Measurements from ENCODE around the gene SEC14L5.
"Not testable (repeated sequence)": the region's sequence is repeated elsewhere in the genome, so short reads cannot be mapped to it uniquely, and the experiment has no call there.

SEC14L5 gene

DNA sequence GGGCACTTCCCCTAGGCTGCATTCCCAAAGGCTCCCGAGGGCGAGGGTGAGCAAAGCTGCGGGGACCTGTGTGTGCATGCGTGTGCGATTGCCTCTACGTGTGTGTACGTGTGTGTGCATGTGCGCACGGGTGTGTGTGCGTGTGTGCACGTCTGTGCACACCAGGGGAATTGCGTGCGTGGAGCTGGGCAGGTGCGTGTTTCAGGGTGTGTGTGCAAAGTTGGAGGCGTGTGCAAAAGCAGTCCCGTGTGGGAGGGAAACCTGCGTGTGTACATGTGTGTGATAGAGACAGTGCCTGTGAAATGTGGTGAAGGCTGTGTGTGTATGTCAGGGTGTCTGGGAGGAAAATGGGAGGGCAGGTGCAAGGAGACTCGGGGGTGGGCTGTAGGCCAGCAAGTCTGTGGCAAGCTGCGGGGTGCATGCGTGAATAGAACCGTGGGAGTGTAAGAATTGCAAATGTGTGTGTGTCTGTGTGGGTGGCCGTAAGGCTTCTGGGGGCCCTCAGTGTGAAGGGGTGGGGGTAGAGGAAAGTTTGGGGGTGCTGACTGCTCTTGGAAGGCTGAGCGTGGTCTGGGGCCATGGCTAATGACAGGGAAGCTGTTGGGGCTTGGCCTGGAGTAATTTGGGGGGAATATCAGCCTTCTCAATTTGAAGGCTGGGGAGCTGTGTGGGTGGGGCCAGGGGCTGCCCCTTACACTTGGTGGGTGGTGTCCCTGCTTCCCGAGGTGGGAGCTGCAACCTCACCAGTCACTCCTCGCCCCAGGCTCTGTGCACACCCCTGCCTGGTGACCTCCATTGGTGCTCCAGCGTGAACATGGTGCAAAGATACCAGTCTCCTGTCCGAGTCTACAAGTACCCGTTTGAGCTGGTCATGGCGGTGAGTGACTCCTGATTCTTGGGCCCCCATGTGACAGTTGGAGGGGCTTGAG is 644 bp downstream of the SEC14L5 start:
- DNase-seq: no peak

DNA sequence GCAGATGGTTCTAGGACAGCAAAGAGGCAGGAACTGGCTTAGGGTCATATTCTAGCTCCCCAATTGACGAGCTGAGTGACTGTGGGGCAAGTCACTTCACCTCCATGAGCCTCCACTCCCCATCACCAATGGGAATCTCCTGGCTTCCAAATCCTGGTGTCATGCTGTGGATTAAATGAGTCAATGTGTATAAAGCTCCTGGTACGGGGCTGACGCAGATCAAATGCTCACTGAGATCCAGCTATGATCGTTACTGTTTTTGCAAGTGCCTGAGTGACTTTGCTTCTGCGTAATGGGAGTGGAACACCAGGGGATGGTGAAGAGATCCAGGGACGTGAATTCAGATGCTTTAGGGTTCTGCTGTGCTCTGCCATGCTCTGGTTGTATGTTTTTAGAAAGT is 2.4 kb downstream of the SEC14L5 start:
- DNase-seq: no peak

DNA sequence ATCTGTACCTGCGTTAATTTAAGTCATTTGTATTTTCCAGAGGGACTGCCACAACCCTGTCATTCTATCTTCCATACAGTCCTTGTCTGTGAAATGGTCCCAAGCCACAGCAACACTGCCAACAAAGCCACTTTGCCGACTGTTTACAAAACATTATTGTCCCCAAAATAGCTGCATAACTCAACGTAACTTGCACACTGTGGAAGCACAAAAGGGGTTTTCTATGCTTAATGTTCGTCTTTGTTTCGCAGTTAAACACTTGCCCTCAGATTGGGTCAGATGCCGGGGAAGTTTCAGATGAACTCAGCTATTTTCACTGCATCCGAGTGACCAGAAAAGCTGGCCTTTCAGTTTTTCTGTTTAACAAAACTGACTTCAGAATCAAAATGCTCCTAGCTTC is 4.6 kb downstream of the SEC14L5 start:
- no peak for DNase-seq

DNA sequence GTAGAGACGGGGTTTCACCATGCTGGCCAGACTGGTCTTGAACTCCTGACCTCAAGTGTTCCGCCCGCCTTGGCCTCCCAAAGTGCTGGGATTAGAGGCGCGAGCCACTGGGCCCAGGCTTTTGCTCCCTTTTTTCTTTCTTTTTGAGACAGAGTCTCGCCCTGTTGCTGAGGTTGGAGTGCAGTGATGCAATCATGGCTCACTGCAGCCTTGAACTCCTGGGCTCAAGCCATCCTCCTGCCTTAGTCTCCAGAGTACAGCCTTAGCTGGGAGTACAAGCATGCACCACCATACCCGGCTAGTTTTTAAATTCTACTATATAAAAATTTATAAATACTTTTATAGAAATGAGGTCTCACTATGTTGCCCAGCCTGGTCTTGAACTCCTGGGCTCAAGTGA is 5.4 kb downstream of the SEC14L5 start:
- DNase-seq: not testable (repeated sequence)

DNA sequence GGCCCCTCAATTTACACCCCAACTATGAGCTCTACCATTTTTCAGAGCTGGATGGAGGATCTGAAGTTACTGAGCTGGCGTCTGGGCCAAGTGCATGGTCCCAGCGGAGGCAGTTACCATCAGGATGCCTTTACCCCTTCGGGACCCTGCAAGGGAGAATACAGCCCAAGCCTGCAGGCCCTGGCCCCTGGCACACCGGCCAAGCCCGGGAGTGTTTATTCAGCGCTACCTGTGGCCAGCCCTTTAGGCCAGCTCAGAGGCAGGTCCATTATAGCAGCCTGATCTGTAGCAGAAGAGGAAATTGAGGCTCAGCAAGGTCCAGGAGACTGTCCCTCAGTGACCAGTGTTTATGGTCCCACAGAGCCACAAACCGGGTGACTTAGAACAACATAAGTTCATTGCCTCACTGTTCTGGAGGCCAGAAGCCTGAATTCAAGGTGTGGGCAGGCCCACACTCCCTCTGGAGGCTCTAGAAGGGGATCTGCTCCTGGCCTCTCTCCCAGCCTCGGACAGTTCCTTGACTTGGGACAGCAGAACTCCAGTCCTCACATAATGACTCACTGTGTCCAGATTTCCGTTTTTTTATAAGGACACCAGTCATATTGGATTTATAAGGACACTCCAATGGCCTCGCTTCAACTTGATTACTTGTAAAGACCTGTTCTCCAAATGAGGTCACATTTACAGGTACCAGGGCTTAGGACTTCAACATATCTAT is 8.8 kb downstream of the SEC14L5 start:
- DNase-seq: no peak

DNA sequence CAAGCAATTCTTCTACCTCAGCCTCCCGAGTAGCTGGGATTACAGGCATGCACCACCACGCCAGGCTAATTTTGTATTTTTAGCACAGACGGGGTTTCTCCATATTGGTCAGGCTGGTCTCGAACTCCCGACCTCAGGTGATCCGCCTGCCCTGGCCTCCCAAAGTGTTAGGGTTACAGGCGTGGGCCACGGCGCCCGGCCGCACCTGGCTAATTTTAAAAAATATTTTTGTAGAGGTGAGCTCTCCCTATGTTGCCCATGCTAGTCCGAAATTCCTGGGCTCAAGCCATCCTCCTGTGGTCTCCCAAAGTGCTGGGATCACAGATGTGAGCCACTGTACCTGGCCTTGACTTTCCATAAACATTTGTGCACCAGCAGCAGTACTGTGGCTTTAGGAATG is 10.1 kb downstream of the SEC14L5 start:
- not testable (repeated sequence) for DNase-seq

DNA sequence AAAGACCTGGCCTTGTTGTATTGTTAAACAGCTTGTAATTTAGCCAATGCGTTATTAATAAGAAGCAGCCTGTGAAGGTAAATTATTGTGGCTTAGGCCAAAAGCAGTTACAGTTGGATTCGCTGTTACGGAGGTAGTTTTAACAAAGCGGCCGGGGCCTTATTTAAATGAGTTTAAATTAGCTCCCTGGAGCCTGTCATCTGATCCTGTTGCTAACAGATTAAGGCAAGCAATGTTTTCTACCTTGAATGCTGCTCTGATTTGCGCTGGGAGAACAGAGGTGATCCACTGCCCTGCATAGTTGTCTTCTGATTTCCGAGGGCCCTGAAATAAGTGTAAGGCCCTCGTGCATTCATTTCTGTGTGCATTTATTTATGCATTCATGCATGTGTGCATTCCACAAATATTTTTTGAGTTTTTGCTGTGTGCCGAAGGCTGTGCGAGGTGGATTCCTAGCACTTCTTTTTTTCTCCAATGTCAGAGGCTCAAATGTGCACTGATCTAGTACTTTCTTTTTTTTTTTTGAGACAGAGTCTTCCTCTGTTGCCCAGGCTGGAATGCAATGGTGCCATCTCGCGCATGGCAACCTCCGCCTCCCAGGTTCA is 10.9 kb downstream of the SEC14L5 start:
- no peak for DNase-seq

DNA sequence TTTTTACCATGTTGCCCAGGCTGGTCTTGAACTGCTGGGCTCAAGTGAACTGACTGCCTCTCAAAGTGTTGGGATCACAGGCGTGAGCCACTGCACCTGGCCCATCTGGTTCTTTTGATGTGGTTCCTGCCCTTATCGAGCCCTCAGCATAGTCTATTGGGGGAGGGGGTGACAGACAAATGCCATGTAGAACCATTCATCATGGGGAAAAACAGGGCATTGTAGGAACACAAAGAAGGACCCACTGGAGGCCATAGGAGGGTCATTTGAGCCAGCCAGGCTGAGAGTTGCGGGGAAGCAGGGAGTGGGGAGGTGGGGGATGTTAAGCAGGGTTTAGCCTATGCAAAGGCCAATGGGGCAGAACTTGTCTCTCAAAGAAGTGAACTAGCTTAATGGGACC is 11.9 kb downstream of the SEC14L5 start:
- DNase-seq: no peak

DNA sequence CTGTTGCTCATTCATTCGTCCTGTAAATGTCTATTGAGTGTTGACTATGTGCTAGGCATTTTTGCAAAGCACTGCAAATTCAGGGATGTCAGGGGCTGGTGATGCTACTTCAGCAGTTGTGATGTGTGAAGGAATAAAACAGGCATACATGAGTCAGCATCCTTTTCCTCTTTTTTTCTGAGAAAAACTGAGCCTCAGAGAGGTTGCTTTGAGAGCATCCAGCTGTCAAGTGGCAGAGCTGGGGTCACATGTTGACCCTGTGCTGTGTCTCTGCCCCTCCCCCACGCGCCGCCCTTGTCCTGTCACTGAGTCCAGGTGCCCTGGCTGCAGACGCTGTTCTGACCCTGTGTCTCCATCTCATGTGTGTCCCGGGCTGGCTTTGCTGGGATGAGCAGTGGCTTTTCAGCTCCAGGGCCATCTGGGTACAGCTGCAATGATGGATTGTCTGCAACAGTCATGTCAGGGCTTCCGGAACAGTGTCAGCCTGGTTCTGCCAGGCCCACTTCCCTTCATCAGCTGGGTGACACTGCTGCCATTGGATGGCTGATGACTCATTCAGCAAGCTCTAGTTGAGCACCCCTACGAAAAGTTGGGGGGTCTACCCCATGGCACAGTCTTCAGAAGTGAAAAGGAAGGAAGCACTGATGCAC is 14.9 kb downstream of the SEC14L5 start:
- DNase-seq: no peak

DNA sequence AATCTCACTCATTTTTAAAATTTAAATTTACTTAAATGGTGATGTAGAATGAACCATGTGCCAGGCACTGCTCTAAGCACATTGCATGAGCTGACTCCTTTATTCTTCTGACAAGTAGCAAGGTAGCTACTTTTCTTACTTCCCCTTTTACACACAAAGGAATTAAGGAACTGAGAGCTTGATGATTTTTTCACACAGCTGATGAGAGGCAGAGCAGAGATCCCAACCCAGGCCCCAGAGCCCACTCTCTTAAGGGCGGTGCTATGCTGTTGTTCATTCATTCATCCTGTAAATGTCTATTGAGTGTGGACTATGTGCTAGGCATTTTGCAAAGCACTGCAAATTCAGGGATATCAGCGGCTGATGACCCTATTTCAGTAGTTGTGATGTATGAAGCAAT is 17.9 kb downstream of the SEC14L5 start:
- DNase-seq: no peak

DNA sequence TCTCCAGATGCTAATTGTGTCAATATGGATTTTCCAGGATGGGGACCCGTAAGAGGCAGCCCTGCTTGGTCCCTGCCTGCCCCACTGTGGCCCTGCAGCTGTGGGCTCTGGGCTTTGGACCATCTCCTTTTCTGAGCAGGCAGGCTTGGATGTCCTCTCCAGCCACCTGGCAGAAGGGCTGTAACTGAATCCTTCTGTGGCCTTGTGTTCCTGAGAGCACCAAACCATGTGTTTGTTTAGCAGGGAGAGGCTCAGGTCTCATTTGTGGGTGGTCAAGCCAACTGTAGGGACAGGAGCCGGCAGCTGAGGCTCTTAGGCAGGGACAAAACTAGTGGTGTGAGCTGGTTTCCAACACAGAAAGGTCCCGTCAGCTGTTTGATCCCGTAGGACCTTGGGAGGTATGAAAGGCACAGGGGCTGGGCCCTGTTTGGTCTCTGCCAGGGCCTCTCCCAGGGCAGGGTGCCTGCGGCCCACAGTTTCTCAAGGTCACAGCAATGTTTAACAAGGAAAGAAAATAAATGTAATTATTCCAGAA is 18.5 kb downstream of the SEC14L5 start:
- no peak for DNase-seq

DNA sequence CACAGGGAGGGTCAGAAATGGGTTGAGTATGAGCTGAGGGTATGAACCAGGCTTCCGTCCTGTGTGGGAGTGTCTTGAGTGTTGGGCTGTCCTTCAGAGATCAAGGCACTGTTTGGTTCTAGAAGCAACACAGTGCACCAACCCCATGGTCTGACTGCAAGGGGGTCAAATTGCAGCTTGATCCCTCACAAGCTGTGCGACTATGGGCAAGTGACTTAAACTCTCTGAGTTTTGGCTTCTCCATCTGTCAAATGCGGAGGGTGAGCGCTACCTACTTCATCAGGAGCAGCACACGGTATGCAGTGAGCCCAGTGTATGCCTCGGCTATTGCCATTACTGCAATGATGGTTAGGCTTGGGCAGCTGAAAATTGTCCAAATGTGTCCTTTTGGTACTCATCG is 21.0 kb downstream of the SEC14L5 start:
- no peak for DNase-seq

DNA sequence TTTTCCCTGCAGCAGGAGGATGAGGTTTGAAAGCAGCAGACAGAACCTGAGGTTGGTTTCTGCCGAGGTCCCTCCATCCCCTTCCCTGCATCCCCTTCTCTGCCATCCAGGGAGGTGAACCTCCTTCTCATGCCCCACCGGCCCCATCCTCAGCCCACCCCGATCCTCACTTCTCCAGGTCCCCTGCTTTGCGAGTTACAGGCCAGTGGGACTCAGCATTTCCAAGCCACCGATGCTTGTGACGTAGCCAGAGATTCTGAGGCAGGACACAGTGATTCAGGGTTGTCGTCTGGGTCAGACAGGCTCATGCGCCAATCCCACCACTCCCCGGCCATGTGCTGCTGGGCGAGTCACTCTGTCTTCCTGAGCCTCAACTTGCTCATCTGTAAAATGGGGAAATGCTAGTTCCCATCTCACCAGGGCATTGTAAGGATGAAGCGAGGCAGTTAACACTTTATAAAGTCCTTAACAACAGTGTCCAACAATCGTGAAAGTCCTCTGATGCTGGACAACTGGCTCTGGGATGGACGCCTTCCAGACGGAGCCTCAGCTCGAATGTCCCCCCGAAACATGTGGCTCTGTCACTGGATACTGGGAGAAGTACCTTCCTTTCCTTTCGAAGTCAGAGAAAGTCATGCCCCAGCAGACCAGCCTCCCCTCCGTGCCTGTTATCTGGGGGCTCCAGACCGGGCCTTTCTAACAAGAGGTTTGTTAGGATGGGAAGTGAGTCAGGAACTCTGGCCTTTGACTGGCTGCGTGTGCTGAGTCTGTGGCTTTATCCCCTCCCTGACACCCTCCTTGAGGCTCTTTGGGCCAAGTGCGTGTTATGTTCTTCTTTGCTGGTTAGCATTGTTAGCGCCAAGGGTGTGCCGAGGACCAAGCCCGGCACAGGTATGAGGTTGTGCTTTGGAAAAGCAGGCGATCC is 21.9 kb downstream of the SEC14L5 start:
- no peak for DNase-seq

DNA sequence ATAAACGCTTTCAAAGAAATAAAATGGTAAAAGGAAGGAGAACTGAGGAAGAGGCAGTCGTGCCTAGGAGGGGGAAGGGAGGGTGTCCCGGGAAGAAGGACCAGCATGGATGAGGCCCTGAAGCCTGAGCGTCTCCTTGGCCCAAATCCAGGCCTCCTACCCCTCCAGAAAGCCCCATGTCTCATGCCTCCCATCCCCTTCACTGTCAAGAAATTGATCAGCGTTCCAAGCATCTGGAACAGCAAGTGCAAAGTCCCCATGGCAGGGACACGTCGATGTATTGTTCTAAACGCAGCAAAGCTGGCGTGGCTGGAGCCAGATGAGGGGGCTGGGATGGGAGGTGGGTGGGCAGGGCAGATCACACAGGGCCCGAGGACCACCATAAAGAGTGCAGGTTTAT is 22.6 kb downstream of the SEC14L5 start:
- no peak for DNase-seq

DNA sequence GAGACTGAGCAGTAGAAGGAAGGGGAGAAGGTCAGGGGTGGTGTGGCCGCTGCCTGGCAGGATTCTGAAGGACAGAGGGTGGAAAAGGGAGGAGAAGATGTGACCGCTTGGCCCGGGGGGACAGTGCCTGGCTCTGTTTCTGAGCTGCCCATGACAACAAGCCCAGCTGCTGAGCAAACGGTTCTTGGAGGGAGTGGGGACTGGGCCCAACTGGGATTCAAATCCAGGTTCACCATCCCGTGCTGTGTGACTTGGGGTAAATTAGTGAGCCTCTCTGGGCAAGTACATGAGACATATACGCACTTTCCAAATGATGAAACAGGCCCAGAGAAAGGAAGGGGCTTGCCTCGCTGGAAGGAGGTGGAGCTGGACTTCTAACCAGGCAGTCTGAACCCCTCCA is 23.3 kb downstream of the SEC14L5 start:
- DNase-seq: no peak

DNA sequence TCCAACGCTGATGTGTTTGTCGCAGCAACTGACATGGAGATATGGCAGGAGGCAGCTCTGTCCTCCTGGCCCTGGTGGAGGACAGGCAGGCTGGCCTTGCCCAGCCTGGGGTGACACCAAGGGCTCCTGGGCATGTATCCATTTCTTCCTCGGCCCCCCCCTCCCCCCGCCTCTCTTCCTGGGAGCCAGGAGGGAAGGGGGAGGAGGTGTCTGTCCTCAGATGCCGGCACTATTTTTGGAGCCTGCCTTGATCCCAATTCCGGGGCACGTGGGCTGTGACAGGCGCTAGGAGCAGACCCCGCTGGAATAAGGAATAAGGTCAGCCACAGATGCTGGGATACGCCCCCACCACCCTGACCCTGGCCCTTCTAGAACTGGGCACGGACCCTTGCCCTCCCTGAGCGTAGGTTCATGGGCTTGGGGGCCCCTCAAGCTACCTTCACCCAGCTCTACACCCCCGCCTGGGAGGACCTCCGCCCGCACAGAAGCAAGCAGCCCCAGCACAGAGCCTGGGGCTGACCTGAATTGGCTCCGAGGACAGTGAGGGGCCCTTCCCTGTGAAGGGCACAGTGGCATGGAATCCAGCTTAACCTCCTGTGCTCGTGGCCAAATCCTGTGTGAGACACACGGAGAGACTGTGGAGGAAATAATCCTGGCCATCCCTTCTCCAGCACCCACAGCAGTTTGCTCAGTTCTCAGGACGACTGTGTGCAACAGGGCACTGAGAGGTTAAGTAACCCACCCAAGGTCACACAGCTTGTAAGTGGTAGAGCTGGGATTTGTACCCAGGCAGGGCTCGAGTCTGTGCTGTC is 24.1 kb downstream of the SEC14L5 start:
- DNase-seq: no peak

DNA sequence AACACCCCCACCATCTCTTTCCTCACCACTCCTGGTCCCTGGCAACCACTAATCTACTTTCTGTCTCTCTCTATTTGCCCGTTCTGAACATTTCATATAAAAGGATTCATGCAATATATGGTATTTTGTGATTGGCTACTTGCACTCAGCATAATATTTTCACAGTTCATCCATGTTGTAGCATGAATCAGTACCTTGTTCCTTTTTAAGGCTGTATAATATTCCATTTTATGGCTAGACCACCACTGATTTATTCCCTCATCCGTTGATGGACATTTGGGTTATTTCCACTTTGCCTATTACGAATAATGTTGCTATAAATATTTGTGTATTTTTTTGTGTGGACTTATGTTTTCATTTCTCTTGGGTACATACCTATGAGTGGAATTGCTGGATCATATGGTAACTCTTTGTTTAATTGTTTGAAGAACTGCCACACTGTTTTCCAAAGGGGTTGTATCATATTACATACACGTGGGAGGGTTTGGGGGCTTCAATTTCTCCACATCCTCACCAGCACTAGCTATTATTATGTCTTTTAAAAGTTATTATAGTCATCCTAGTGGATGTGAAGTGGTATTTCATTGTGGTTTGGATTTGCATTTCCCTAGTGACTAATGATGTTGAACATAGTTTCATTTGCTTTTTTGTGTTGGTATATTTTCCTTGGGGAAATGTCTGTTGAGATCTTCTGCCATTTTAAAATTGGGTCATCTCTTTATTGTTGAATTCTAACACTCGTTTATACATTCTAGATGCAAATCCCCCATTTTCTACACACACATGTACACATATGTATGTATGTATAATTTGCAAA is 26.3 kb downstream of the SEC14L5 start:
- no peak for DNase-seq

DNA sequence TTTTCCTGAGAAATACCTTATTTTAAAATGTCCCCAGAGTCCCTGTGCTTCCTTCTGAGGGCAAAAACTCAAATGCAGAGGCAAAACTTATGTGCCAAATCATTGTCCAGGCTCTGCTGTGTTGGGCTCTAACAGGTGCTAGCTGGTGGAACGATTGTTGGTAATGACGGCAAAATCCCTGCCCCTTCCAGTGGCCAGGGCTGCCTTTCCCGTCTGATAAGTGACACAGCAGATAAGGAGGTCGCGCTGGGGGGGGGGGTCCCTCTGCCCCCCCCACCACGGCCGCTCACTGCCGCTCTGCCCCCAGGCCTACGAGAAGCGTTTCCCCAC is 29.1 kb downstream of the SEC14L5 start:
- DNase-seq: no peak

DNA sequence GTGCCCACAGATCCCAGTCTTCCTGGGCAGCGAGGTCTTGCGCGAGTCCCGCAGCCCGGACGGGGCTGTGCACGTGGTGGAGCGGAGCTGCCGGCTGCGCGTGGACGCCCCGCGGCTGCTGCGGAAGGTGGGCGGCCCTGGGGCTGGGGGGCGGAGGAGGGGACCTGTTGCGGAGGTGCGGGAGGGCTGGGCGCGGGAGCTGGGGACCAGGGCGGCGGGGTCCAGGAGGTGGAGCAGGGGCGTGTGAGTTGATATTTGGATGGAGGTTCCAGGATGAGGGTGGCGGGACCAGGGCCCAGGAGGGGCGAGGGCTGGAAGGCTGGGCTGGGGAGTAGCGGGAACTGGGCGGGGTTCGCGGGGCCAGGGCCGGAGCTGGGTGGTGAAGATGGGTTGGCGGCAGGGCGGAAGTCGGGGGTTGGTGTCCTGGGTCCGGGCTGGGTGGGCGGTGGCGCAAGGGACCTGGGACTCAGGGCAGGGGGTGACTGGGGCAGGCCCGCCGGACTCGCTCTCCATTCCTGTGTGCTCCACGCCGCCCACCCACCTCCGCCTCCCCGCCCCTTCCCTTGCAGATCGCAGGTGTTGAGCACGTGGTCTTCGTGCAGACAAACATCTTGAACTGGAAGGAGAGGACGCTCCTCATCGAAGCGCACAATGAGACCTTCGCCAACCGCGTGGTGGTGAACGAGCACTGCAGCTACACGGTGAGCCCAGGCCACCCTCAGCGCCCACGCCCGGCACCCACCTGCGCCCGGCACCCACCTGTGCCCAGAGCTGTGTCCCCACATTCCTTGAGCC is 29.6 kb downstream of the SEC14L5 start:
- DNase-seq: no peak
